NCI-H1105 treated with DMSO at 0.1 percent for 48 hours (cell line): ENCODE results near the gene ZC2HC1B.

ENCODE experiments used
- DNase-seq: peaks from one replicate; lab custom pipeline; 2025; lab: John Stamatoyannopoulos, UW

ZC2HC1B gene

DNA sequence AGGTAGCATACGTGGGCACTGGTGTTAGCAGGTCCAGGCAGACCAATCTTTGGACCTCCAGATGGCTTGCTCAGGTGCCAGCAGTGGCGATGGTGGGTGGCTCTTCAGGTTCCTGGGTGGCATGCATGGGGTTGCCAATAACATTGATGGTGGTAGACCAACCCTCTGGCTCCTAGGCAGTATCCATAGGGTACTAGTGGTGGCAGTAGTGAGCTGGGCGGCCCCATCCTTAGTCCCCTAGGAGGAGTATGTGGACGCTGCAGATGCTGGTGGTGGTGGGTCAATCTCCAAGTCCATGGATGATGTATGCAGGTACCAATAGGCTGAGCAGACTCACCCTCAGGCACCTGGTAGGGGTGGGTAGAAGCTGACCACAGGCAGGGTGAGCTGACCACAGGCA is 70.6 kb downstream of the ZC2HC1B start:
- DNase-seq = no peak

GRCh38 chr6:143936347-143936746 is 72.1 kb downstream of the ZC2HC1B start:
- no peak for DNase-seq

GRCh38 chr6:143936778-143937667 is 72.7 kb downstream of the ZC2HC1B start:
- DNase-seq = no peak

DNA sequence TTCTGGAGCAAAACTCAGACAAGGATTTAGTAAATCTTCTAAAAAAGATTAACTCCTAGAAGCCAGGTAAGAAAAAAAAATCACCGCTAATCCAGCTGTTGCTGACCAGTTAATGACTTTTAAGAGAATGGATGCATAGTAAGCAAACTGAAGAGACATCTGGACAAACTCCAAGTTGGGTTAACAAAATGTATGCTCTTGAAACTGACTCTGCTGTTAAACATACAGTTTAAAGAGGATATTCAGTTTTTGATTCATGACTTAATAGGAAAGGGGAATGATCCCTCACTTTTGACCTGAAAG is 73.3 kb downstream of the ZC2HC1B start:
- DNase-seq = no peak

- DNase-seq = no peak
These were observed 75.1 kb downstream of the ZC2HC1B start for GRCh38 chr6:143939364-143939763.

- DNase-seq = peak; percentile 64
These were observed 75.8 kb downstream of the ZC2HC1B start for GRCh38 chr6:143940011-143940597.

DNA sequence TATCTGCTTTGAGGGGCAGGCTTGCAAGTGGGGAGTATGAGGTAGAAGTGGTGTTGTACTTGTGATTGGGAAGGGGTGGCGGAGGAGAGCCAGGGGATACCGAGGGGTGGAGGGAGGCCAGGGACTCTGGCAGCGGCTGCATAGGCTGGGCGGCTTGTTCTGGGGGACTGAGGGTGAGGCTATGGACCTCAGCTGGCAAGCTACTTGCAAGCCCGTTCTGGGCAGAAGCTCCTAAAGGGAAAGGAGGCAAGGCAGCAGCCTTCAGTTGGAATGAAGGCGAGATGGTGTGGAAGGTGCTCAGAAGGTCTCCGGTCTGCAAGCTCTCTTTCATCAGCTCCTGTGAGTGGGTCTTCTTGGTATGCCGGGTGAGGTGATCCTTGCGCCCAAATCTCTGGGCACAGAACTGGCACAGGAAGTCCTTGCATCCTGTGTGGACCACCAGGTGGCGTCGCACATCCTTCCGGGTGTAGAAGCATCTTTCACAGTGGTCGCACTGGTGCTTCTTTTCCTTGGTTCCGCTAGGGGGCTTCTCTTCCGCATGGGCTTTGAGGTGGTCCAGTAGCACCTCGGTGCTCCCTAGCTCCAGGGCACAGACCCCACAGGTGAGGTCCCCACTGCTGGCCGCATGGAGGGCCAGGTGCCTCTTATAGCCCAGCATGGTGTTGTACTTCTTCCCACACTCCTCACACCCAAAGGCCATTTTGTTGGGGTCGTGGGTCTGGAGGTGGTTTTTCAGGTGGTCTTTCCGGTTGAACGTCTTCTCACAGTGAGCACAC is 77.8 kb downstream of the ZC2HC1B start:
- peak; percentile 74 for DNase-seq

DNA sequence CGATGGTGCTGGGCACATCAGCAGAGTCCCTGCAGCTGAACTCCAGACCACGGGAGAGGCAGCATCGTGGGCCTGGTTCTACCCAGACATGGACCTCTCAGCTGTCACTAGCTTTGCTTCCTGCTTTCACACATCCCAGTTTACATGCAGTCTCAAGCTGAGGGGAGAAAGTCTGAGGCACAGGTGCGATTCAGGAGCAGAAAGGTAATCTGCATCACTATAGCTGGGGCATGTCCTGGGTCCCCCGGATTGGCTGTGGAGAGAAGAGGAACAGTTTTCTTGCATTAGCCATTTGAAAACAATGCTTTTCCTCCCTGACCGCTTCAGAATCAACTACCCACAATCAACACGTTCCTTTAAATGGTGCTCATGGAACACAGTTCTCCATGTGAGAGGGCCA is 83.9 kb downstream of the ZC2HC1B start:
- DNase-seq = no peak

GRCh38 chr6:143949535-143949934 is 85.3 kb downstream of the ZC2HC1B start:
- DNase-seq = no peak

DNA sequence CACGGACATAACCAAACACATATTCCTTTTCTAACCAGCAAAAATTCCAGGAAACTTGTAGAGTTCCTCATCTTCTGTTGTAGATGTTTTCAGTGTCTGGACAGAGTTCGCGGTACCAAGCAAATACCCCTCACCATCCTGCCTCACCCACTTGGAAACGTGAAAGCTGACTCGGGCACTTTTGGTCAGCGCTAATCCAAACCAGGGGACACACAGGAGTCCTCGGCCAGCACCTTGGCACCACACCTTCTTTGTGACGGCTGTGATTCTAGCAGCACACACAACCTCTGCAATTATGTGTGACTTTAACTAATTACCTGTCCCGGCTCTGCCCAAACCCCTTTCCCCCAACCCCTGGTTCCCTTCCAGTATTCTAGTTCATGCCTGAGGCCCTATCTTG is 85.7 kb downstream of the ZC2HC1B start:
- DNase-seq = no peak

- no peak for DNase-seq
These were observed 86.6 kb downstream of the ZC2HC1B start for GRCh38 chr6:143950875-143951274.

- DNase-seq = no peak
These were observed 87.9 kb downstream of the ZC2HC1B start for GRCh38 chr6:143952060-143952778.

DNA sequence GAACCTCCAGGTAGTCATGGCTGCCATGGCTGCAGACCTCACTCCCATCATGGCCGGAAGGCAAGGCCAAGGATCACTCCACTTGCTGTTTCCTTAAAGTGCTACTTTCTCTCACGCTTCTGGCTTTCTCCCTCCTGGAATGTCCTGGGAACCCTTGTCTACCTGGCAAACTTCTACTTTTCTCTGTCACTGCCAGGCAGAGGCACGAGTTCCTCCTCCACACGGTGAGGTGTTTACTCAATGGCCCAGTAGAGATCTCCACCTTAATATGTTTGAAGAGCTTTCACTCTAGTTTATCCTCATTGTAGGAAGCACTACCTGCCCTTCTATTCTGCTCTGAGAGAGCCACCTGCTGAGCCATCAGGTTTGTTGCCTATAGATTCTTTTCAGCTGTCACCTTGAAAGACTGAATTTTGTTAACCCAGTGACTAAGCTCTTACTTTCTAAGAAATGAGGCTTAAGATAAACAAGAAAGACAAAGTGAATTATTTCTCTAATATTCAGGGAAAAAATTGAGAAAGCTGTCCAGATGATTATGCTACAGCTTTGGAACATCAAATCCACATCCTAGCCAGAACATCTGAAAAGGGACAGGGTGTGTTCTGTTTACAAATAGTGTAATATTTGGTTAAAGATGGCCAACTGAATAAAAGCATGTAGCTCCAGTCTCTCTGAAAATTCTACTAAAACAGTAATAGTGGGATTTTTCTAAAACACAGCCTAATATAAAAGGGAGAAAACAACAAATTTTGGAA is 88.8 kb downstream of the ZC2HC1B start:
- DNase-seq = no peak

DNA sequence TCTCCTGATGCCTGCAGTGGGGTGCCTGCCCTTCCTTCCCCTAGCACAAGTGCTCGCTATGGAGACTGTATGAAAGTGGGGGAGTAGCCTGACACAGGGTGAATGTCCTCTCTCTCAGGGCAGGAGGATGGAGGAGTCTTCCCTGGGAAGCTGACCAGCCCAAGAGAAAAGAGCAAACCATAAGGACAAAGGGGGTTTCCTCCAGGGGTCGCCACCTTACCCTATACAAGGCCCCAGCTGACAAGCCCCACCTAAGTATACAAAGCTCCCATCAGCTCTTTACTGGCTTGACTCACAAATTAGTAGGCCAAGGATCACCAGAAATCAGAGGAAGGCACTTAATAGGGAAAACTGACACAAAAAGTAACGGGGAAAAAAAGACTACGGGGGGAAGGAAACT is 89.6 kb downstream of the ZC2HC1B start:
- DNase-seq = no peak

GRCh38 chr6:143955971-143956370 is 91.7 kb downstream of the ZC2HC1B start:
- DNase-seq = no peak

GRCh38 chr6:143957679-143958274 is 93.5 kb downstream of the ZC2HC1B start:
- no peak for DNase-seq

DNA sequence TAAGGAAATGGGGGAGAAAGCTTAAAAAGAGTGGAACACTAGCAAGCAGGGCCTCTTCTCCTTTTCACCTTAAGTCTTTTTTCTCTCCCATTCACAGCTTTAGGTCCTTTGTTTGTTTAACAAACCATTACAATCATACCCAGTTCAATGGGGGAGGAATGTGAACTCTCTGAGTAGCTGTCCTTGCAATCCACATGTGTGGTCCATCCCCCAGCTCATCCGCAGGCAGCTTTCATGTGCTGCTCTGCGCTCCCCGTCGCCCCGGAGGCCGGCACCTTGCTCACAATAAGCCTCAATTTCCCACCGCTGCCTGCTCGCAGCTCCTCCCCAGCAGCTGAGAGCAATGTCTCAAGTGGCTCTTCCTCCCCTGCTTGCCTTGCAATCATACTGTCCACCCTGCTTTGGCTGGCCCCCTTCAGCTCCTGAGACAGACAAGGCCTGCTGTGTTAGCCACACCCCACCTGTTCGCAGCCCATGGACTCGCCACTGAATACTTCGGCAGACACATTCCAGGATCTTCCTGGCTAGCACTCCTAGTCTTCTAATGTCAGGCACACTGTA is 94.6 kb downstream of the ZC2HC1B start:
- no peak for DNase-seq

DNA sequence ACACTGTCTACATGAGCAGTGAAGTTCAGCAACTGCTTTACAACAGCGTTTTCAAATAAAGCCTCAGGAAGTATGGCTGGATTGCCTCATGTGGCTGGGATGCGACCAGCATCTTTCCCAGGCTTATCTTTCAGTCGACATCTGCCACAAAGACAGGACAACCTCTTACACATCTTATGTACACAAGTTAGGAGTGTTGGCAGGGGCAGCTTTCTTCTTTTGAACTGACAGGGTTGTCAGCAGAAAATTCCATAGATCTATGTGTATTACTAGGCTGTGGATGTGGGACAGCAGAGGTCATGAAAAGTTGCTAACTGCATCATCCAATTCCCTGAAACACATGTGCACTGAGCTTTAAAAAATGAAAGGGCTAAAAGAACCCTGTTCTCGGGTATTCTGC is 95.7 kb downstream of the ZC2HC1B start:
- no peak for DNase-seq

GRCh38 chr6:143961066-143961465 is 96.8 kb downstream of the ZC2HC1B start:
- DNase-seq = no peak

DNA sequence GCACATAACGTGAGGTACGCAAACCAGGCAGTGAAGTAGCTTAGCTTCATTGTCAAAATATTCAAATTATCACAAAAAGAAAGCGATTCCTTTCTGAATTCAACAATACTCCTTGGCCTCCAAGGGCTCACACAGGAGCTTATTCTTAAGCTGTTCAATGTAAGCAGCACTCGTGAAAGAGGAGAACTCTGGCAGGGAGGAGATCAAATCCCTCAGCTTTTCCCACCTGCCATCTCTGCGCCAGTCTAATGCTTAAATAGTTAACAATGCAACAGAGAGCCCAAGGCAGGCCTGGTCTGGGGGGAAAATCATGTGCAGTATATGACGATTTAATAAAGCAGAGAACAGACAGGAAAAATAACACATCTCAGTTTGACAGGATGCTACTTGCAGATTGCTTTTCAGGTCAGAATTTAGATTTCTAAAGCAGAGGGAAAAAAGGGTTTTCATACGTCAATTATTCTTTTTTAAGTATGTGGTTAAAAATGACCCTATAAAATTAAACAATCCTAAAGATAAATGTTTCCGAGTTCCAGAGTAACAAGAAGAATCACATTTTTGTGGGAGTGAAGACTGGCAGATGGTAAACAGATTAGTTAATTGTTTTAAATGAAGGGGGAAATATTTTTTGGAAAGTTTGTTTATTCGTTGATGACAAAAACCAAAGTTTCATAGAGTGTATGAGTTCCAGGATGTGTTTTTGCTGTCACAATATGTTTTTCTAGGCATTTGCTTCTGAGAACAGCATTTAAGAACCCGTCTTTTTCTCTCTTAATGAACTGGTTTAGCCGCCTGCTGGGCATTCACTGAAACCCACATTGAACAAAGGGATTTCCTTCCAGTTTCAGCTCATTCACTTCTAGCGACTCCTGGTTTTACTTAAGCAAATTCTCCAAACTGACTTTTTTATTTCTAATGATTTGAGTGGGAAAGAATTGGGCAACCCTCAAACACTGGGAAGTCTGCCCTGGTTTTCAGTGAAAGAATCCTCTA is 97.9 kb downstream of the ZC2HC1B start:
- no peak for DNase-seq
